Neutrophil (primary cell): ENCODE measurements around the gene SARDH.

ENCODE experiments used
- H3K27ac ChIP-seq: fragments of 200-600 bp; sonication (generic); 2 replicates; pipeline ENCODE4 v1.5.1; 2016; ENCODE audit warnings: mild to moderate bottlenecking, moderate library complexity
- H3K27me3 ChIP-seq: fragments of 200-600 bp; sonication (generic); 2 replicates; pipeline ENCODE4 v1.6.0; 2016; ENCODE audit warnings: mild to moderate bottlenecking
- H3K36me3 ChIP-seq: fragments of 200-600 bp; sonication (generic); 2 replicates; pipeline ENCODE4 v1.5.1; 2017
- H3K4me1 ChIP-seq, 2 experiments: fragments of 200-600 bp in 1 of 2; sonication (generic) in 1 of 2; 1 replicate in 1 of 2; 2 replicates in 1 of 2; pipeline versions ENCODE4 v1.5.1 to v1.6.1; 2013 to 2016; ENCODE audit warnings: low read depth in 1 of 2, low read length in 1 of 2, mild to moderate bottlenecking in 1 of 2, moderate library complexity in 1 of 2; ENCODE audit not compliant: control insufficient read depth in 1 of 2, insufficient read depth in 1 of 2
- H3K4me3 ChIP-seq, 2 experiments: fragments of 200-600 bp in 1 of 2; sonication (generic) in 1 of 2; 1 replicate in 1 of 2; 2 replicates in 1 of 2; pipeline ENCODE4 v1.5.1; 2013 to 2016; ENCODE audit warnings: low read depth in 1 of 2, low read length in 1 of 2, mild to moderate bottlenecking in 1 of 2, moderate library complexity in 1 of 2
- H3K9me3 ChIP-seq: fragments of 200-600 bp; sonication (generic); 2 replicates; pipeline ENCODE4 v1.5.1; 2016
- CTCF ChIP-seq: fragments of 200-600 bp; sonication (generic); IDR thresholded peaks from 2 replicates; pipeline ENCODE4 v1.5.1; 2016; ENCODE audit warnings: antibody characterized with exemption

The SARDH gene

GRCh38 chr9:133694686-133695085 lies 43.5 kb downstream of the SARDH start:
- Histone ChIP-seq H3K4me3 (no peak overlapping the region), H3K27me3 (peaks cover 7% of the 10 kb centered on the region), H3K27ac (no peak overlapping the region), H3K36me3 (no peaks in the 10 kb centered on the region), H3K9me3 (no peaks in the 10 kb centered on the region), H3K4me1 (no peaks in the 10 kb centered on the region)
- no peak for TF ChIP-seq CTCF

DNA sequence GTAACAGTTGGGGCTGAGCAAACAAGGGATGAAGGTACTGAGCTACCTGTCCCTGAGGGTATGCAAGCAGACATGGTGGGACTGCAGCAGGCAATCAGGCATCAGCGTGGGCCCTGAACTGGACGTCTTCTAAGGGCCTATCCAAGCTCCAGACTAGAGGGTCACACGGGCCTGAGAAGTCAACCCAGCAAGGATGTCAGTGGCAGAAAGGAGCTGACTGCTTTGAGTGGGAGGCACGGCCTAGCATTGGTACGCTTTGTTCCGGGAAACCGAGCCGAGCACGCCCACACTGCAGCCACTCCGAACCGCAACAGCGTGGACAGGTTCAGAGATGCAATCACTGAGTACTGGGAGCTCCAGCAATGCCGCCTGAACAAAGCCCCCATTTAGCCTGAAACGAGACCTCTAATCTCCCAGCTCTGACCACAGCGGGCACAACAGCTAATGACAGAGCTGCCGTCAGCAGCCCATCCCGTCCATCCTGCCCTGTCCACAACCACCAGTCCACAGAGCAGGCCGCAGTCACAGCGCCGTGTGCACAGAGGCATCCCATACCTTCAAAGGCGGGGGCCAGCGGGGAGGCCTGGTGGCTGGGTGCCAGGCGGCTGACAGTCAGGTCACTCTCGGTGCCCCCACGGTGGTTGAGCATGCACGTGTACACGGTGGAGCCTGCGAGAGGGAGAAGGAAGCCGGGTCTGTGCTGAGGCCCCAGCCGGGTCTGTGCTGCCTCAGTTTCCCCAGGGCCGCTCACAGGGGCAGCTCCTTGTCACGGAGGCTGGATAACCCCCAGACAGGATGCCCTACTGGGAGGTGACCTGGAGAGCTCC lies 44.2 kb downstream of the SARDH start:
- H3K4me1 ChIP-seq: no peaks in the 10 kb centered on the region
- H3K36me3 ChIP-seq: no peaks in the 10 kb centered on the region
- no peak overlapping the region for H3K4me3 ChIP-seq
- TF ChIP-seq CTCF: no peak
- no peaks in the 10 kb centered on the region for H3K27me3 ChIP-seq
- H3K9me3 ChIP-seq: no peaks in the 10 kb centered on the region
- no peak overlapping the region for H3K27ac ChIP-seq

- Histone ChIP-seq H3K4me1 (no peaks in the 10 kb centered on the region), H3K27me3 (no peaks in the 10 kb centered on the region), H3K36me3 (no peaks in the 10 kb centered on the region), H3K9me3 (no peaks in the 10 kb centered on the region), H3K4me3 (no peak overlapping the region), H3K27ac (no peak overlapping the region)
- TF ChIP-seq CTCF: no peak
Measured at GRCh38 chr9:133693116-133693515, 45.0 kb downstream of the SARDH start.

DNA sequence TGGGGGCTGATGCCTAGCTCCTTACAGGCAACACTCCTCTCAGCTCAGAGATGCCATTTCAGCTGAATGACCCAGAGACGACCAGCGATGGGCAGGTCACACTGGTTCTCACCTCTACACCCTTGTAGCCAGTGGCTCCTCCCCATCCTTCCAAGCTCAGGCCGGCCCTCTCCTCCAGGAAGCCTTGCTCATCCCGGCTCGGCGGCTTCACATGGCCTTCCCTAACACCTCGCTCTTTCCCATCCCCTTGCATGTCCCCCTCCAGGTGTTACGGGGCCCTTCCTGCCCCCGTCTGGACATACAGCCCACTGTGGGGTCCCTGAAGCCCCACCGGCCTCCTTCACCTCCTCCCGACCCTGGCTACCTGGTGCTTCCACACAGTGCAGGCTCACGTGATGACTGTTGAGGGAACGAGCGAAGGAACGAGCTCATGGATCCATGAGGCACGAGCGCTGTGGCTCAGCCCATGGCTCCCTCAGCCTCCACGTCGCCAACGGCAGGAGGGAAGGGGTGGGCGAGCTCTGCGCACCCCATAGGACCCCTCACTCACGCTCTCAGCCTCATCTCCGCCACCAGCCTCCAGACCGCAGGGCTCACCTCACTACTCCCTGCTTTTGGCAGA lies 45.7 kb downstream of the SARDH start:
- Histone ChIP-seq H3K9me3 (no peaks in the 10 kb centered on the region), H3K4me3 (no peak overlapping the region)
- TF ChIP-seq CTCF: no peak

GRCh38 chr9:133691626-133692363 lies 46.4 kb downstream of the SARDH start:
- Histone ChIP-seq H3K36me3 (no peaks in the 10 kb centered on the region), H3K27me3 (no peaks in the 10 kb centered on the region), H3K27ac (no peak overlapping the region), H3K4me3 (no peak overlapping the region), H3K4me1 (no peaks in the 10 kb centered on the region), H3K9me3 (no peaks in the 10 kb centered on the region)
- no peak for TF ChIP-seq CTCF

More for the DNA sequence above, 45.7 kb downstream of the SARDH start:
- Histone ChIP-seq H3K4me1 (no peaks in the 10 kb centered on the region), H3K36me3 (no peaks in the 10 kb centered on the region), H3K27me3 (no peaks in the 10 kb centered on the region), H3K27ac (no peak overlapping the region)
